ENCODE data around the gene ORAI3.

Gene ORAI3

DNA sequence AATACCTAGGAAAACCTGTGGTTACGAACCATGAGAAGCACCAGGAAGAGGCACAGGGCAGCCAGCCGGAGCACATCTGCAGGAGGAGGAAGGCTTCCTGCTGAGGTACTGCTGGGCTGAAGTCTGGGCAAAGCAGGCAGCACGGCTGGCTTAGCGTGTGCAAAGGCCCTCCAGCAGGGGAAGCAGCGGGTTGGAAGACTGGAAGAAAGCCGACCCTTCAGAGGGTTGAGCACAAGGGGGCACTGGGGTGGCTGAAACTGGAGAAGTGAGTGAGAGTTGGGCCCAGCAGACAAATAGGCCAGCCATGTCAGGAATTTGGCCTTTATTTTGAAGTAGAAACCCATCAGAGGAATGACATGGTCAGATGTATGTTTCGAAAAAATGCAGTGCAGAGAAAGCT is 24.0 kb downstream of the ORAI3 start:
- TF ChIP-seq, protein P1, sequence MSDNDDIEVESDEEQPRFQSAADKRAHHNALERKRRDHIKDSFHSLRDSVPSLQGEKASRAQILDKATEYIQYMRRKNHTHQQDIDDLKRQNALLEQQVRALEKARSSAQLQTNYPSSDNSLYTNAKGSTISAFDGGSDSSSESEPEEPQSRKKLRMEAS (IDR thresholded peaks at IDR 0.05): no peak
- TF ChIP-seq, protein P2, sequence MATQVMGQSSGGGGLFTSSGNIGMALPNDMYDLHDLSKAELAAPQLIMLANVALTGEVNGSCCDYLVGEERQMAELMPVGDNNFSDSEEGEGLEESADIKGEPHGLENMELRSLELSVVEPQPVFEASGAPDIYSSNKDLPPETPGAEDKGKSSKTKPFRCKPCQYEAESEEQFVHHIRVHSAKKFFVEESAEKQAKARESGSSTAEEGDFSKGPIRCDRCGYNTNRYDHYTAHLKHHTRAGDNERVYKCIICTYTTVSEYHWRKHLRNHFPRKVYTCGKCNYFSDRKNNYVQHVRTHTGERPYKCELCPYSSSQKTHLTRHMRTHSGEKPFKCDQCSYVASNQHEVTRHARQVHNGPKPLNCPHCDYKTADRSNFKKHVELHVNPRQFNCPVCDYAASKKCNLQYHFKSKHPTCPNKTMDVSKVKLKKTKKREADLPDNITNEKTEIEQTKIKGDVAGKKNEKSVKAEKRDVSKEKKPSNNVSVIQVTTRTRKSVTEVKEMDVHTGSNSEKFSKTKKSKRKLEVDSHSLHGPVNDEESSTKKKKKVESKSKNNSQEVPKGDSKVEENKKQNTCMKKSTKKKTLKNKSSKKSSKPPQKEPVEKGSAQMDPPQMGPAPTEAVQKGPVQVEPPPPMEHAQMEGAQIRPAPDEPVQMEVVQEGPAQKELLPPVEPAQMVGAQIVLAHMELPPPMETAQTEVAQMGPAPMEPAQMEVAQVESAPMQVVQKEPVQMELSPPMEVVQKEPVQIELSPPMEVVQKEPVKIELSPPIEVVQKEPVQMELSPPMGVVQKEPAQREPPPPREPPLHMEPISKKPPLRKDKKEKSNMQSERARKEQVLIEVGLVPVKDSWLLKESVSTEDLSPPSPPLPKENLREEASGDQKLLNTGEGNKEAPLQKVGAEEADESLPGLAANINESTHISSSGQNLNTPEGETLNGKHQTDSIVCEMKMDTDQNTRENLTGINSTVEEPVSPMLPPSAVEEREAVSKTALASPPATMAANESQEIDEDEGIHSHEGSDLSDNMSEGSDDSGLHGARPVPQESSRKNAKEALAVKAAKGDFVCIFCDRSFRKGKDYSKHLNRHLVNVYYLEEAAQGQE (IDR thresholded peaks at IDR 0.05; ENCODE audit: low read depth): no peak
- TF ChIP-seq CREB1 (IDR thresholded peaks at IDR 0.05; ENCODE audit: low read depth) (no peak), TAF1 (IDR thresholded peaks at IDR 0.05; ENCODE audit: low read depth) (no peak), RAD21 (IDR thresholded peaks at IDR 0.05; ENCODE audit: low read depth) (no peak), ZBTB7A (IDR thresholded peaks at IDR 0.05; ENCODE audit: low read depth) (no peak), CEBPB (IDR thresholded peaks at IDR 0.05) (no peak), FOXM1 (IDR thresholded peaks at IDR 0.05; ENCODE audit: borderline replicate concordance, low read depth) (no peak), TCF12 (IDR thresholded peaks at IDR 0.05; ENCODE audit: low read depth) (no peak), TEAD4 (IDR thresholded peaks at IDR 0.05) (no peak), NFIC (IDR thresholded peaks at IDR 0.05) (no peak)
- TF ChIP-seq, protein P3, sequence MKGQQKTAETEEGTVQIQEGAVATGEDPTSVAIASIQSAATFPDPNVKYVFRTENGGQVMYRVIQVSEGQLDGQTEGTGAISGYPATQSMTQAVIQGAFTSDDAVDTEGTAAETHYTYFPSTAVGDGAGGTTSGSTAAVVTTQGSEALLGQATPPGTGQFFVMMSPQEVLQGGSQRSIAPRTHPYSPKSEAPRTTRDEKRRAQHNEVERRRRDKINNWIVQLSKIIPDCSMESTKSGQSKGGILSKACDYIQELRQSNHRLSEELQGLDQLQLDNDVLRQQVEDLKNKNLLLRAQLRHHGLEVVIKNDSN (IDR thresholded peaks at IDR 0.05): no peak

DNA sequence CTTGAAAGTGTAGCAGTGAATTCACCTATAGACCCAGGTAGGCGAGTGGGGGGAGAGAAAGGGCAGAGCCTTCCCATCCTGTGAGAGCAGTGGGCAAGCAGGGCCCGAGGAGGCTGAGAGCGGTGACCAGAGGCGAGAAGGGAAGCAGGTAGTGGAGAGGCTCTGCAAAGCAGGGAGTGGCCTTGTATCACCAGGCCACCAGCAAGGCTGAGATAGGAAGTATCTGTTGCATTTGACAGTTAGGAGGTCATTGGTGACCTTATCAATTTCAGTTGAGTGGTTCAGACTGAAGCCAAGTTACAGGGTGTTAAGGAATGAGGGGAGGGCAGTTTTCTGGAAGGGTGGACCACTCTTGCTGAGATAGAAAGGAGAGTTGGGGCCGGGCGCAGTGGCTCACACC is 25.5 kb downstream of the ORAI3 start:
- TF ChIP-seq TCF12 (IDR thresholded peaks at IDR 0.05; ENCODE audit: low read depth): no peak
- no peak for TF ChIP-seq TEAD4 (IDR thresholded peaks at IDR 0.05)
- TF ChIP-seq, protein P2 (IDR thresholded peaks at IDR 0.05; ENCODE audit: low read depth): no peak
- no peak for TF ChIP-seq NFIC (IDR thresholded peaks at IDR 0.05)
- TF ChIP-seq EP300 (IDR thresholded peaks at IDR 0.05; ENCODE audit: borderline replicate concordance): no peak
- no peak for TF ChIP-seq TAF1 (IDR thresholded peaks at IDR 0.05; ENCODE audit: low read depth)
- TF ChIP-seq, protein P3 (IDR thresholded peaks at IDR 0.05): no peak
- TF ChIP-seq, protein P1 (IDR thresholded peaks at IDR 0.05): no peak
- TF ChIP-seq CREB1 (IDR thresholded peaks at IDR 0.05; ENCODE audit: low read depth): no peak
- TF ChIP-seq FOXM1 (IDR thresholded peaks at IDR 0.05; ENCODE audit: borderline replicate concordance, low read depth): no peak
- no peak for TF ChIP-seq RAD21 (IDR thresholded peaks at IDR 0.05; ENCODE audit: low read depth)
- TF ChIP-seq YY1 (IDR thresholded peaks at IDR 0.05; ENCODE audit: low read depth): no peak
- TF ChIP-seq EGR1 (IDR thresholded peaks at IDR 0.05): no peak

DNA sequence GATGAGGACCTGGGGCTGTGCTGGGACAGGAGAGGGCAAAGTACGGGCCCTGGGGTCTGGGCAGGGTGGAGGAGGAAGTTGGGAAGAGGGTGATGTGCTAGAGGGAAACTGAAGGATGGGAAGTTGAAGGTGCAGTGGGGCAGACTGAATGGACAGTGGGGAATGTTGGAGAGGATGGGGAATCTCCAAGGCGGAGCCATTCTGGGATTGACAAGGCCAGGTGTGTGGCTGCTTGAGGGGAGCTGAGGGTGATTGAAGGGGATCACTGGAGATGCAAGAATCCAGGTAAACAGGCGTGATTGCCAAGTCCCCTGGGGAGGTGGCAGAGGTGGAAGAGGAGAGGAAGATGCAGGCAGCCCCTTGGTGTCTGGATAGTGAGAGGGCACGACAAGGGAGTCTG is 27.6 kb downstream of the ORAI3 start:
- TF ChIP-seq CEBPB (IDR thresholded peaks at IDR 0.05) (no peak), YY1 (IDR thresholded peaks at IDR 0.05; ENCODE audit: low read depth) (no peak), TEAD4 (IDR thresholded peaks at IDR 0.05) (no peak), CREB1 (IDR thresholded peaks at IDR 0.05; ENCODE audit: low read depth) (no peak), RAD21 (IDR thresholded peaks at IDR 0.05; ENCODE audit: low read depth) (no peak), NFIC (IDR thresholded peaks at IDR 0.05) (no peak), ZBTB7A (IDR thresholded peaks at IDR 0.05; ENCODE audit: low read depth) (no peak), EP300 (IDR thresholded peaks at IDR 0.05; ENCODE audit: borderline replicate concordance) (no peak), EGR1 (IDR thresholded peaks at IDR 0.05) (no peak), TCF12 (IDR thresholded peaks at IDR 0.05; ENCODE audit: low read depth) (no peak)
- TF ChIP-seq, protein P2 (IDR thresholded peaks at IDR 0.05; ENCODE audit: low read depth): no peak
- TF ChIP-seq, protein P1 (IDR thresholded peaks at IDR 0.05): no peak
- TF ChIP-seq, protein P3 (IDR thresholded peaks at IDR 0.05): no peak

DNA sequence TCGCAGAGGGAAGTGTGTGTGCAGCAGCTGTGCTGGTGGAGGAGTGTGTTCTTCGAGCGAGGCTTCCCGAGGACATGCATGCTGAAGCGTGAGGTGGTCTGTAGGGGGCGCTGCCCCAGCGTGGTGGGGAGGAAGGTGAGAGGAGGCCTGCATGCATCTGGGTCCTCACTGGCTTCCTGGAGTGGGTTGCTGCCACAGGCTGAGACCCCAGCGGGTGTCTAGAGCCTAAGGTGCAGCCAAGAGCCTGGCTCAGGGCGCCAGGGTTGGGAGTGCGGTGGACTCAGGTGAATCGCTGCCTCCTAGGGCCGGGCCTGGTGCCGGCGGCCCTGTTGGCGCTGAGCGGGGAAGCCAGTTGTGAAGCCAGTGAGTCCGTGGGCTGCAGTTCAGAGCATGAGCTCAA is 28.6 kb downstream of the ORAI3 start:
- TF ChIP-seq NFIC (IDR thresholded peaks at IDR 0.05) (no peak), FOXM1 (IDR thresholded peaks at IDR 0.05; ENCODE audit: borderline replicate concordance, low read depth) (no peak)
- TF ChIP-seq, protein P3 (IDR thresholded peaks at IDR 0.05): no peak

Data from Ishikawa (cell line).